ENCODE results near the gene KRT6A.

DNA sequence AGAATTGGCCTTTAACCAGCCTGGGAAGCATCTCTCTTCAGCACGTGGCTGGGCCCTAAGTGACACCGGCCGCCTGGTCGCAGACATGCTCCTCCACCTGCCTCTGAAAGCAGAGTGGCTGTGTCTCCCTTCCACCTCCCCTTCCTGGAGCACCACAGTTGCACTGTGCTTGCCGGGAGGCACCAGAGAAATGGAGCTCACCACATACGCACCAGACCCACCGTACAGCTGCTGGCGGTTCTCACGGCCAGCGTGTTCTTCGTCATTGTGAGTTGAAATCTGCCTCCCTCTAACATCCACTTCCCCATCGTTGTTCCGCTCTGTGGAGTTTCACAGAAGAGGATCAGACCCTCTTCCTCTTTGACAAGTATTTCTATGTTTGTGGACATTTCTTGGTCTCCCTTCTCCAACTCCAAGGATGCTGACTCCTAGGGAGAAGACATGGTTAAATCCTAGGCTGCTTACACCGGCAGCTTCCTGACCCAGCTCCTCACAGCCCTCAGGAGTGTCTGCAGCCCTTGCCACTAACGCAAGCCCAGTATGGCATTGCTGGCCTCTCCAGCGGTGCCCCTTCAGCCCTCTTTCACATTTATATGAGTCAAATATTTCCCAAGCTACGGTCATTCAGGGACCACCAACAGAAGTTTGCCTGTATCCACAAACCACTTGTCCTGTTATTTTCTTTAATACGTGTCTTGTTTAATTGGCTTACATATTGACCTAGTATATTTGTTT lies 38.7 kb upstream of the KRT6A start:
- TF ChIP-seq EZH2 (IDR thresholded peaks at IDR 0.05; ENCODE audit: insufficient read depth, poor library complexity, severe bottlenecking) (no peak), EZH2phosphoT487 (IDR thresholded peaks at IDR 0.05; ENCODE audit: insufficient read depth, low read depth) (no peak)

Data from GM23248 (cell line).